HG03520 (cell line): ENCODE data around the gene WFS1.

Source experiments
- ATAC-seq: cut with Tn5 transposase; IDR thresholded peaks from one replicate; pipeline ENCODE4 v1.9.1; 2021; ENCODE audit warnings: mild to moderate bottlenecking, moderate library complexity; ENCODE audit not compliant: unreplicated experiment

The WFS1 gene

GRCh38 chr4:6235901-6236640, 33.6 kb upstream of the WFS1 start:
- no peak for ATAC-seq

GRCh38 chr4:6236816-6237390, 32.7 kb upstream of the WFS1 start:
- no peak for ATAC-seq

- no peak for ATAC-seq
Observed at GRCh38 chr4:6239486-6239885, 30.2 kb upstream of the WFS1 start.

- ATAC-seq: no peak
Observed at GRCh38 chr4:6239968-6240367, 29.7 kb upstream of the WFS1 start.

- ATAC-seq: no peak
Observed at GRCh38 chr4:6241062-6241845, 28.4 kb upstream of the WFS1 start.

GRCh38 chr4:6242271-6243029, 27.2 kb upstream of the WFS1 start:
- no peak for ATAC-seq

GRCh38 chr4:6245246-6246169, 24.1 kb upstream of the WFS1 start:
- ATAC-seq: no peak

- no peak for ATAC-seq
Observed at GRCh38 chr4:6246170-6246634, 23.4 kb upstream of the WFS1 start.

- no peak for ATAC-seq
Observed at GRCh38 chr4:6248394-6248793, 21.3 kb upstream of the WFS1 start.

GRCh38 chr4:6250235-6250983, 19.2 kb upstream of the WFS1 start:
- no peak for ATAC-seq

GRCh38 chr4:6250984-6251295, 18.7 kb upstream of the WFS1 start:
- no peak for ATAC-seq

GRCh38 chr4:6251365-6251764, 18.3 kb upstream of the WFS1 start:
- ATAC-seq: no peak

- ATAC-seq: no peak
Observed at GRCh38 chr4:6252051-6252450, 17.6 kb upstream of the WFS1 start.

- ATAC-seq: no peak
Observed at GRCh38 chr4:6253111-6253510, 16.5 kb upstream of the WFS1 start.

GRCh38 chr4:6253961-6254360, 15.7 kb upstream of the WFS1 start:
- ATAC-seq: no peak

GRCh38 chr4:6256141-6256540, 13.5 kb upstream of the WFS1 start:
- ATAC-seq: no peak

GRCh38 chr4:6257247-6258025, 12.2 kb upstream of the WFS1 start:
- ATAC-seq: no peak

GRCh38 chr4:6258026-6258360, 11.7 kb upstream of the WFS1 start:
- ATAC-seq: no peak

GRCh38 chr4:6258741-6259140, 10.9 kb upstream of the WFS1 start:
- ATAC-seq: no peak
